Measurements from ENCODE around the gene EIF4EBP3. TPM values are rescaled to one million over a fixed set of nuclear protein-coding genes. Genes with fewer than 3 reads are reported as not detected.

The EIF4EBP3 gene
- total and polyA plus RNA-seq, 10 of the 15 experiments (the other 5 are each of a cell fraction or from before 2014, with no cell fraction given) = 3.5 to 16.1 (median 6.2) TPM

GRCh38 chr5:140594169-140594568 is 46.7 kb downstream of the EIF4EBP3 start (continued):
- TF ChIP-seq BCLAF1 (IDR thresholded peaks at IDR 0.05) (no peak), E2F8 (IDR thresholded peaks at IDR 0.05; ENCODE audit: low read depth, partially characterized antibody) (no peak)

GRCh38 chr5:140595538-140596300 is 48.3 kb downstream of the EIF4EBP3 start:
- 9% methylated on average over 5 of the region's 5 CpGs for WGBS (ENCODE audit: insufficient coverage, insufficient replicate concordance, low lambda C conversion rate, missing lambda C conversion rate)
- intact Hi-C loops (cut with micrococcal nuclease; ENCODE audit: unreplicated experiment) = no loop called here
- Histone ChIP-seq H3K79me2 (ENCODE audit: control insufficient read depth, insufficient read depth, low read length) (no peaks in the 10 kb centered on the region), H3K9me3 (replicated peaks; ENCODE audit: control insufficient read depth, insufficient read depth, low read length) (no peaks in the 10 kb centered on the region), H3K4me1 (ENCODE audit: control insufficient read depth, insufficient read depth, low read length) (no peaks in the 10 kb centered on the region), H3K4me3 (no peak overlapping the region), H3K27ac (ENCODE audit: control insufficient read depth, insufficient read depth) (no peak overlapping the region), H2AFZ (ENCODE audit: control insufficient read depth, low read depth, low read length) (no peak overlapping the region), H3K4me2 (ENCODE audit: control insufficient read depth, insufficient read depth) (no peak overlapping the region), H3K27me3 (replicated peaks in 1 of 2; ENCODE audit: control insufficient read depth in 2 of 2, insufficient read depth in 2 of 2, low read length in 1 of 2) (no peaks in the 10 kb centered on the region), H3K9ac (ENCODE audit: control insufficient read depth, insufficient read depth, low read length) (no peak overlapping the region), H3K36me3 (ENCODE audit: control insufficient read depth in 2 of 2, insufficient read depth in 2 of 2, low read length in 1 of 2) (no peaks in the 10 kb centered on the region), H4K20me1 (ENCODE audit: control insufficient read depth, insufficient read depth) (no peaks in the 10 kb centered on the region)
- ChIA-PET RAD21 (ENCODE audit: unreplicated experiment) (no interaction called here), SMC1A (ENCODE audit: uncharacterized antibody, unreplicated experiment) (interaction anchor here (0.6 kb wide), 1 partner anchor 208 kb away, joined by 3 read pairs; no protein-coding TSS in a partner anchor), POLR2A (interaction anchor here (0.6 kb wide), 1 partner anchor 18 kb away, joined by 7 read pairs; no protein-coding TSS in a partner anchor), CTCF (no interaction called here)
- in situ Hi-C loops (cut with MboI) = no loop called here
- ATAC-seq (peak; percentile 21; the same call in 1 of the 3 replicates), DNase-seq (ENCODE audit: low read depth, low spot score) (no peak), FAIRE-seq (no peak)
- BruUV-seq (replicated peaks) = no TSS peak
- TF ChIP-seq POLR2AphosphoS5 (IDR thresholded peaks at IDR 0.05; ENCODE audit: low read length) = no peak
- no peak for TF ChIP-seq FOXK2 (IDR thresholded peaks at IDR 0.05)
- no peak for TF ChIP-seq IKZF1 (conservative IDR thresholded peaks at IDR 0.05)
- no peak for TF ChIP-seq REST (IDR thresholded peaks at IDR 0.05; ENCODE audit: low read depth, low read length)
- no peak for TF ChIP-seq HCFC1 (IDR thresholded peaks at IDR 0.05; ENCODE audit: low read length)
- TF ChIP-seq NFIC (IDR thresholded peaks at IDR 0.05; ENCODE audit: low read depth, low read length) = no peak
- no peak for TF ChIP-seq BCL3 (IDR thresholded peaks at IDR 0.05; ENCODE audit: borderline replicate concordance, insufficient read depth, low read depth, low read length, poor library complexity, severe bottlenecking)

Data from GM12878 (cell line).